OCI-LY3 (cell line): ENCODE results near the gene SUSD4.

Experiments
- CTCF ChIP-seq: fragments of 200-600, 300-600 bp; sonication (generic); IDR thresholded peaks from 2 replicates; pipeline ENCODE4 v1.5.1; 2014; ENCODE audit warnings: antibody characterized with exemption, low read length, low read depth
- EZH2phosphoT487 ChIP-seq: fragments of 200-600 bp; shearing (Covaris generic); IDR thresholded peaks from 2 replicates; pipeline ENCODE4 v1.6.1; 2018; ENCODE audit warnings: antibody characterized with exemption, mixed run types, low read depth

GRCh38 chr1:223216074-223216473, 147.9 kb downstream of the SUSD4 start:
- no peak for TF ChIP-seq CTCF
- no peak for TF ChIP-seq EZH2phosphoT487
